Fibroblast of the aortic adventitia (primary cell): ENCODE results near the gene NTSR1. TPM values are rescaled to one million over a fixed set of nuclear protein-coding genes. Genes with fewer than 3 reads are reported as not detected.

Experiments
- DNase-seq: peaks from one replicate; pipeline ENCODE4 v3.0.0-alpha.2; 2010; ENCODE audit warnings: low read depth
- H3K4me3 ChIP-seq: 2 replicates; pipeline ENCODE4 v1.5.1; 2011; ENCODE audit warnings: low read depth, mild to moderate bottlenecking, control low read depth, low read length, moderate library complexity
- total RNA-seq: library from RNA; depleted of rRNA; stranded (reverse); fragments of >200 nt; gene quantifications from 2 replicates; pipeline ENCODE4 v1.2.3, GENCODE V29; 2012; ENCODE audit warnings: low replicate concordance
- TF ChIP-seq, protein P1 (sequence below): IDR thresholded peaks from 2 replicates; pipeline ENCODE4 v1.5.1; 2011; ENCODE audit warnings: mild to moderate bottlenecking, low read length, control low read depth, inconsistent platforms; ENCODE audit not compliant: insufficient read depth

NTSR1 gene
- total RNA-seq, 1 donor: 8.0 TPM

- H3K4me3 ChIP-seq: no peak overlapping the region
- no peak for DNase-seq
- TF ChIP-seq, protein P1, sequence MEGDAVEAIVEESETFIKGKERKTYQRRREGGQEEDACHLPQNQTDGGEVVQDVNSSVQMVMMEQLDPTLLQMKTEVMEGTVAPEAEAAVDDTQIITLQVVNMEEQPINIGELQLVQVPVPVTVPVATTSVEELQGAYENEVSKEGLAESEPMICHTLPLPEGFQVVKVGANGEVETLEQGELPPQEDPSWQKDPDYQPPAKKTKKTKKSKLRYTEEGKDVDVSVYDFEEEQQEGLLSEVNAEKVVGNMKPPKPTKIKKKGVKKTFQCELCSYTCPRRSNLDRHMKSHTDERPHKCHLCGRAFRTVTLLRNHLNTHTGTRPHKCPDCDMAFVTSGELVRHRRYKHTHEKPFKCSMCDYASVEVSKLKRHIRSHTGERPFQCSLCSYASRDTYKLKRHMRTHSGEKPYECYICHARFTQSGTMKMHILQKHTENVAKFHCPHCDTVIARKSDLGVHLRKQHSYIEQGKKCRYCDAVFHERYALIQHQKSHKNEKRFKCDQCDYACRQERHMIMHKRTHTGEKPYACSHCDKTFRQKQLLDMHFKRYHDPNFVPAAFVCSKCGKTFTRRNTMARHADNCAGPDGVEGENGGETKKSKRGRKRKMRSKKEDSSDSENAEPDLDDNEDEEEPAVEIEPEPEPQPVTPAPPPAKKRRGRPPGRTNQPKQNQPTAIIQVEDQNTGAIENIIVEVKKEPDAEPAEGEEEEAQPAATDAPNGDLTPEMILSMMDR: no peak
These were observed 40.9 kb upstream of the NTSR1 start for GRCh38 chr20:62667530-62668440.

GRCh38 chr20:62668441-62669027, 40.1 kb upstream of the NTSR1 start:
- TF ChIP-seq, protein P1: peak; percentile 93
- no peak overlapping the region for H3K4me3 ChIP-seq
- DNase-seq: peak; percentile 81

- H3K4me3 ChIP-seq: no peak overlapping the region
- DNase-seq: no peak
- TF ChIP-seq, protein P1: no peak
These were observed 39.4 kb upstream of the NTSR1 start for GRCh38 chr20:62669249-62669648.

DNA sequence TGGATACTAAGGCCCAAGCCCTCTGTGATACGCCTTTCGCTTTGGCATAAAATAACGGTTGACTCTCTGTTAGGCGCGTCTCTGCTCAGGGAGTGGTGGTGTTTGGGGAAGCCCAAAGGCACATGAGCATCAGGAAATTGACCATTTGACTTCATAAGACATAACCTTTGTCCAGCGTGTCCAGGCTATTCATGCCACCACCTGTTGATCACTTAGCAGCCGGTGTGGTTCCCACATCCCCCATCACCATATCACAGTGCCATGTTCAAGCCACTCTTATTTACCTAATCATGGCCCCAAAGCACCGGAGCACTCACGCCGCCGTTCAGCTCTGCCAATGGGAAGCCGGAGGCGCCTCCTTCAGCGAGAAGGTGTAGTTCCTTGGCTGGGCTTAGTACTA, 38.5 kb upstream of the NTSR1 start:
- TF ChIP-seq, protein P1: no peak
- no peak overlapping the region for H3K4me3 ChIP-seq
- no peak for DNase-seq

DNA sequence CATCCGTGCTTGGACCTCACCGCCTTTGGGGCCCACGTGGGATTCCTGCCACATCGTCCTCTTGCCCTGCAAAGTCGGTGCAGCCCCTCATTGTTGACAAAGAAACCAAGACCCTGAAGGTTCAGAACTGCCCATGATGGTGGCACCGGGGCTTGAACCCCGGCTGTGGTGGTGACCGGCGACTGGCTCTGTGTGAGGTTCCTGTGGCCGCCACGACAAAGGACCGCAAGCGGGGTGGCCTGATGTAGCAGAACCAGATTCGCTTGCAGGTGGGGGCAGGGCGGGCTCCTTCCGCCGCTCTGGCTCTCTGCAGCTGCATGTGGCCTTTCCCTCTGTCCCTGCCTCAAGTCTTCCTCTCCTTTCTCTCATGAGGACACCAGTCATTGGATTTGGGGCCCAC, 37.6 kb upstream of the NTSR1 start:
- no peak for DNase-seq
- H3K4me3 ChIP-seq: no peak overlapping the region
- TF ChIP-seq, protein P1: no peak

GRCh38 chr20:62671765-62672164, 36.9 kb upstream of the NTSR1 start:
- no peak overlapping the region for H3K4me3 ChIP-seq

More at GRCh38 chr20:62671765-62672164, 36.9 kb upstream of the NTSR1 start:
- DNase-seq: no peak
- TF ChIP-seq, protein P1: no peak
